ENCODE measurements around the gene VPS36. TPM values are rescaled to one million over a fixed set of nuclear protein-coding genes. Genes with fewer than 3 reads are reported as not detected.
"Not testable (repeated sequence)": the region's sequence is repeated elsewhere in the genome, so short reads cannot be mapped to it uniquely, and the experiment has no call there.

The VPS36 gene
- total and polyA plus RNA-seq, 4 donors: 10.1 to 34.6 (median 26.2) TPM

GRCh38 chr13:52374873-52375411 is 75.5 kb downstream of the VPS36 start:
- Histone ChIP-seq H3K4me3 (ENCODE audit: low read depth in 1 of 3, low read length in 3 of 3) (no peak overlapping the region), H3K9ac (ENCODE audit: low read depth in 1 of 2, low read length in 2 of 2) (no peak overlapping the region), H3K4me1 (ENCODE audit: control insufficient read depth in 4 of 4, insufficient read depth in 4 of 4, low read length in 3 of 4) (peaks cover 6 to 16% (median 10%) of the 10 kb centered on the region in 4 donors), H3K9me3 (ENCODE audit: control insufficient read depth in 4 of 4, low read length in 3 of 4) (no peaks in the 10 kb centered on the region), H3K27me3 (ENCODE audit: control insufficient read depth in 4 of 4, insufficient read depth in 4 of 4, low read length in 3 of 4) (no peaks in the 10 kb centered on the region), H3K27ac (ENCODE audit: low read depth in 1 of 2, low read length in 2 of 2) (peak overlapping the region; percentile 50 to 69), H3K36me3 (ENCODE audit: control insufficient read depth in 4 of 4, insufficient read depth in 3 of 4, low read depth in 1 of 4, low read length in 3 of 4) (peaks cover 0 to 1% (median 0%) of the 10 kb centered on the region in 4 donors)
- DNase-seq (ENCODE audit: low spot score): no peak
- peak; percentile 39 to 54 for TF ChIP-seq RXRA (IDR thresholded peaks at IDR 0.05)
- TF ChIP-seq RAD21 (IDR thresholded peaks at IDR 0.05): no peak
- TF ChIP-seq HNF4A (conservative IDR thresholded peaks at IDR 0.05): peak in 1 of 2 donors; percentile 53
- TF ChIP-seq FOXA1 (IDR thresholded peaks at IDR 0.05): no peak
- peak; percentile 28 for TF ChIP-seq NR2F2 (IDR thresholded peaks at IDR 0.05)
- peak; percentile 32 for TF ChIP-seq ATF3 (IDR thresholded peaks at IDR 0.05)
- TF ChIP-seq EGR1 (IDR thresholded peaks at IDR 0.05; ENCODE audit: low read depth in 2 of 2): peak in 1 of 2 donors; percentile 55
- TF ChIP-seq SP1 (IDR thresholded peaks at IDR 0.05): no peak
- peak in 1 of 2 donors; percentile 22 for TF ChIP-seq JUND (IDR thresholded peaks at IDR 0.05)
- peak; percentile 26 for TF ChIP-seq MAX (IDR thresholded peaks at IDR 0.05)
- WGBS: 14% methylated on average over 1 of the region's 1 CpG

GRCh38 chr13:52374389-52374788 is 76.0 kb downstream of the VPS36 start:
- H3K4me1 ChIP-seq (ENCODE audit: control insufficient read depth in 4 of 4, insufficient read depth in 4 of 4, low read length in 3 of 4): peaks cover 6 to 16% (median 10%) of the 10 kb centered on the region in 4 donors
- H3K27ac ChIP-seq (ENCODE audit: low read depth in 1 of 2, low read length in 2 of 2): peak overlapping the region; percentile 65 to 69
- no peak overlapping the region for H3K9ac ChIP-seq (ENCODE audit: low read depth in 1 of 2, low read length in 2 of 2)
- TF ChIP-seq JUND (IDR thresholded peaks at IDR 0.05): peak in 1 of 2 donors; percentile 48
- no peak for TF ChIP-seq GABPA (IDR thresholded peaks at IDR 0.05 in 1 of 2, conservative IDR thresholded peaks at IDR 0.05 in 1 of 2)
- TF ChIP-seq NR2F2 (IDR thresholded peaks at IDR 0.05): no peak
- no peak for TF ChIP-seq TAF1 (conservative IDR thresholded peaks at IDR 0.05)
- TF ChIP-seq REST (IDR thresholded peaks at IDR 0.05): no peak
- TF ChIP-seq MAX (IDR thresholded peaks at IDR 0.05): peak; percentile 43
- TF ChIP-seq EGR1 (IDR thresholded peaks at IDR 0.05; ENCODE audit: low read depth in 2 of 2): peak in 1 of 2 donors; percentile 48
- no peak for TF ChIP-seq ATF3 (IDR thresholded peaks at IDR 0.05)
- TF ChIP-seq ZBTB33 (IDR thresholded peaks at IDR 0.05): peak; percentile 17
- peak; percentile 58 to 78 for TF ChIP-seq RXRA (IDR thresholded peaks at IDR 0.05)
- no peak for TF ChIP-seq HNF4G (IDR thresholded peaks at IDR 0.05)
- peak; percentile 34 to 42 for TF ChIP-seq RAD21 (IDR thresholded peaks at IDR 0.05)
- TF ChIP-seq YY1 (IDR thresholded peaks at IDR 0.05): no peak
- peak; percentile 81 for TF ChIP-seq FOXA2 (IDR thresholded peaks at IDR 0.05)
- peak; percentile 77 for TF ChIP-seq SP1 (IDR thresholded peaks at IDR 0.05)
- TF ChIP-seq CTCF (IDR thresholded peaks at IDR 0.05; ENCODE audit: low read depth, low read length, missing input control): no peak
- peak; percentile 54 for TF ChIP-seq FOXA1 (IDR thresholded peaks at IDR 0.05)
- TF ChIP-seq HNF4A (conservative IDR thresholded peaks at IDR 0.05): peak; percentile 75 to 84
- WGBS: 45% methylated on average over 4 of the region's 4 CpGs
- H3K36me3 ChIP-seq (ENCODE audit: control insufficient read depth in 4 of 4, insufficient read depth in 3 of 4, low read depth in 1 of 4, low read length in 3 of 4): peaks cover 0 to 1% (median 0%) of the 10 kb centered on the region in 4 donors
- H3K9me3 ChIP-seq (ENCODE audit: control insufficient read depth in 4 of 4, low read length in 3 of 4): no peaks in the 10 kb centered on the region
- no peak overlapping the region for H3K4me3 ChIP-seq (ENCODE audit: low read depth in 1 of 3, low read length in 3 of 3)
- no peaks in the 10 kb centered on the region for H3K27me3 ChIP-seq (ENCODE audit: control insufficient read depth in 4 of 4, insufficient read depth in 4 of 4, low read length in 3 of 4)
- DNase-seq (ENCODE audit: low spot score): no peak

- peaks cover 6 to 16% (median 10%) of the 10 kb centered on the region in 4 donors for H3K4me1 ChIP-seq (ENCODE audit: control insufficient read depth in 4 of 4, insufficient read depth in 4 of 4, low read length in 3 of 4)
- not testable (repeated sequence) for H3K9me3 ChIP-seq (ENCODE audit: control insufficient read depth in 4 of 4, low read length in 3 of 4); H3K27ac ChIP-seq (ENCODE audit: low read depth in 1 of 2, low read length in 2 of 2); H3K4me3 ChIP-seq (ENCODE audit: low read depth in 1 of 3, low read length in 3 of 3); DNase-seq (ENCODE audit: low spot score); H3K9ac ChIP-seq (ENCODE audit: low read depth in 1 of 2, low read length in 2 of 2); H3K27me3 ChIP-seq (ENCODE audit: control insufficient read depth in 4 of 4, insufficient read depth in 4 of 4, low read length in 3 of 4); H3K36me3 ChIP-seq (ENCODE audit: control insufficient read depth in 4 of 4, insufficient read depth in 3 of 4, low read depth in 1 of 4, low read length in 3 of 4)
- WGBS: 100% methylated on average over 1 of the region's 1 CpG
Observed at GRCh38 chr13:52373277-52373676, 77.2 kb downstream of the VPS36 start.
